Spleen (tissue), 11 donors: Measurements from ENCODE around the gene TSPAN17. TPM values are rescaled to one million over a fixed set of nuclear protein-coding genes. Genes with fewer than 3 reads are reported as not detected.

Experiments used
- DNase-seq: peaks from one replicate; pipeline ENCODE4 v3.0.0-alpha.2; 2020
- H3K27ac ChIP-seq, 8 donors: fragments of 200-600 bp; sonication (generic) in 7 of 8; 1 replicate in 4 of 8; 2 replicates in 4 of 8; pipeline versions ENCODE4 v1.5.0 to v1.8.0; 2016 to 2021; ENCODE audit warnings: inconsistent platforms in 4 of 8, mild to moderate bottlenecking in 4 of 8, moderate library complexity in 1 of 8
- H3K27me3 ChIP-seq, 7 donors: fragments of 200-600 bp; sonication (generic) in 6 of 7; replicated peaks in 1 of 7; 1 replicate in 4 of 7; 2 replicates in 3 of 7; pipeline versions ENCODE4 v1.5.0 to v1.8.0; 2016 to 2021; ENCODE audit warnings: inconsistent platforms in 3 of 7, mild to moderate bottlenecking in 1 of 7
- H3K36me3 ChIP-seq, 6 donors: fragments of 200-600 bp; sonication (generic) in 5 of 6; 1 replicate in 4 of 6; 2 replicates in 2 of 6; pipeline versions ENCODE4 v1.5.0 to v1.8.0; 2016 to 2021; ENCODE audit warnings: inconsistent platforms in 2 of 6
- H3K4me1 ChIP-seq, 6 donors: fragments of 200-600 bp; sonication (generic) in 5 of 6; 1 replicate in 3 of 6; 2 replicates in 3 of 6; pipeline versions ENCODE4 v1.5.0 to v1.8.0; 2016 to 2021; ENCODE audit warnings: inconsistent platforms in 3 of 6
- H3K4me3 ChIP-seq, 8 donors: fragments of 200-600 bp; sonication (generic) in 7 of 8; 1 replicate in 4 of 8; 2 replicates in 4 of 8; pipeline versions ENCODE4 v1.5.0 to v1.8.0; 2016 to 2021; ENCODE audit warnings: inconsistent platforms in 4 of 8, mild to moderate bottlenecking in 4 of 8, moderate library complexity in 2 of 8
- H3K9me3 ChIP-seq, 8 donors: fragments of 200-600 bp; sonication (generic) in 7 of 8; 1 replicate in 4 of 8; 2 replicates in 4 of 8; pipeline versions ENCODE4 v1.5.0 to v1.8.0; 2016 to 2021; ENCODE audit warnings: inconsistent platforms in 4 of 8
- CTCF ChIP-seq, 11 experiments: fragments of 200-600 bp in 7 of 11; fragments of 450-650 bp in 4 of 11; sonication (generic) in 4 of 11; IDR thresholded peaks in 8 of 11; conservative IDR thresholded peaks in 3 of 11; 1 replicate in 7 of 11; 2 replicates in 4 of 11; pipeline versions ENCODE4 v1.4.0 to v1.8.0; 2016 to 2021; ENCODE audit warnings: antibody characterized with exemption in 11 of 11, inconsistent platforms in 4 of 11, mild to moderate bottlenecking in 1 of 11
- POLR2A ChIP-seq, 3 donors: fragments of 450-650 bp; IDR thresholded peaks; one replicate each; pipeline ENCODE4 v1.5.1; 2017; ENCODE audit warnings: antibody characterized with exemption in 3 of 3, mild to moderate bottlenecking in 1 of 3
- POLR2AphosphoS5 ChIP-seq, 3 donors: sonication (generic); formaldehyde crosslinking; IDR thresholded peaks; one replicate each; pipeline ENCODE4 v1.5.1; 2017; ENCODE audit warnings: antibody characterized with exemption in 3 of 3
- WGBS, 5 donors: extraction: QIAGEN DNeasy Blood & Tissue Kit in 3 of 5; methylation state at CpG; one replicate each; pipeline versions ENCODE4 v1.1.5 to v1.1.7; 2013 to 2018; 5-methylcytosine and 5-hydroxymethylcytosine counted together
- intact Hi-C: fragments of 100-400 bp; cut with DNase I; formaldehyde crosslinking; loops from one replicate; pipeline ENCODE4 v1.15.0; 2023; ENCODE audit warnings: low total_unique reads
- polyA plus RNA-seq, 3 donors: library from polyadenylated mRNA; stranded (reverse); fragments of 200-250 nt; gene quantifications; one replicate each; pipeline ENCODE4 v1.2.1, GENCODE V29; 2013
- total RNA-seq, 7 donors: library from RNA; depleted of rRNA in 3 of 7; stranded (reverse); fragments of >200 nt in 3 of 7; fragmentation: NEBNext Ultra II Directional in 4 of 7; extraction: Animal tissue kit (Norgen Biotek cat#: 25700) in 4 of 7; gene quantifications; one replicate each; pipeline versions ENCODE4 v1.1.0 to v1.2.1, GENCODE V29; 2016 to 2021
- donor health status: healthy with polysubstance abuse.
- donor health status: DM: no; HTN: no; CAD: no; lungs with moderate emphysema.
- donor health status: DM: no; HTN: no; CAD: no.
- donor health status: Bipolar disorder and iron deficiency.
- donor health status: healthy.
- donor health status: DM: no; HTN: no; CAD: no.
- donor health status: DM: yes; HTN: yes; CAD: no.

TSPAN17 gene
- total and polyA plus RNA-seq, 10 donors = 15.3 to 36.4 (median 23.4) TPM

DNA sequence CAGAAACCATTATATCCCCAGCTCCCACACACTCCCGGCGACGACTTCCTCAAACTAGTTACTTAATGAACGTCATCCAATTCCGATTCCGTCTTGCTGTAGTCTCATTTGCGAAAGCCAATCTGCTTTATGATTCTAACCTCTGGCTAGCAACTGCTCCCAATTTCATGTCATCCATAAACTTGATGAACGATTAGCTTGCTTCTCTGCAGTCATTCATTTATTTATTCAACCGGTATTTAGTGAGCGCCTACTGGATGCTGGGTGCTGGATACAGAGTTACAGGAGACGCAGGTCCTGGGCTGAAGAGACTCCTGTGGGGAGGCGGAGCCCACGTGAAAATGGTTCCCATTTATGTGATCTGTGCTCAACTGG lies 46.2 kb downstream of the TSPAN17 start:
- 43 to 61% (median 51%) methylated on average over 13 of the region's 13 CpGs for WGBS, 5 donors
- H3K4me1 ChIP-seq = peaks cover 0 to 22% (median 7%) of the 10 kb centered on the region in 6 donors
- H3K4me3 ChIP-seq = no peak overlapping the region
- H3K9me3 ChIP-seq = peaks cover 0 to 3% (median 0%) of the 10 kb centered on the region in 8 donors
- TF ChIP-seq POLR2A (IDR thresholded peaks at IDR 0.05) (no peak), POLR2AphosphoS5 (IDR thresholded peaks at IDR 0.05) (no peak), CTCF (IDR thresholded peaks at IDR 0.05 in 8 of 11, conservative IDR thresholded peaks at IDR 0.05 in 3 of 11) (no peak)
- peaks cover 0 to 95% (median 40%) of the 10 kb centered on the region in 7 donors for H3K27me3 ChIP-seq
- H3K36me3 ChIP-seq = no peaks in the 10 kb centered on the region
- DNase-seq = no peak
- no peak overlapping the region for H3K27ac ChIP-seq
- intact Hi-C loops = no loop called here

GRCh38 chr5:176694146-176694545 lies 46.9 kb downstream of the TSPAN17 start:
- H3K27ac ChIP-seq = no peak overlapping the region
- no peaks in the 10 kb centered on the region for H3K36me3 ChIP-seq
- DNase-seq = no peak
- intact Hi-C loops = no loop called here
- H3K4me1 ChIP-seq = peaks cover 0 to 22% (median 7%) of the 10 kb centered on the region in 6 donors
- H3K9me3 ChIP-seq = peaks cover 0 to 3% (median 0%) of the 10 kb centered on the region in 8 donors
- TF ChIP-seq POLR2AphosphoS5 (IDR thresholded peaks at IDR 0.05) (no peak), POLR2A (IDR thresholded peaks at IDR 0.05) (no peak), CTCF (IDR thresholded peaks at IDR 0.05 in 8 of 11, conservative IDR thresholded peaks at IDR 0.05 in 3 of 11) (no peak)
- H3K4me3 ChIP-seq = no peak overlapping the region
- peaks cover 0 to 100% (median 46%) of the 10 kb centered on the region in 7 donors for H3K27me3 ChIP-seq
- WGBS, 5 donors = 76 to 83% (median 78%) methylated on average over 10 of the region's 10 CpGs

- Histone ChIP-seq H3K27ac (no peak overlapping the region), H3K27me3 (peaks cover 0 to 100% (median 49%) of the 10 kb centered on the region in 7 donors), H3K4me3 (no peak overlapping the region), H3K36me3 (no peaks in the 10 kb centered on the region), H3K9me3 (peaks cover 0 to 3% (median 0%) of the 10 kb centered on the region in 8 donors), H3K4me1 (peaks cover 0 to 22% (median 7%) of the 10 kb centered on the region in 6 donors)
- TF ChIP-seq CTCF (IDR thresholded peaks at IDR 0.05 in 8 of 11, conservative IDR thresholded peaks at IDR 0.05 in 3 of 11) = no peak
- no peak for TF ChIP-seq POLR2A (IDR thresholded peaks at IDR 0.05)
- TF ChIP-seq POLR2AphosphoS5 (IDR thresholded peaks at IDR 0.05) = no peak
- DNase-seq = no peak
- WGBS, 5 donors = 54 to 74% (median 60%) methylated on average over 9 of the region's 9 CpGs
- intact Hi-C loops = no loop called here
Observed at GRCh38 chr5:176694631-176695030, 47.3 kb downstream of the TSPAN17 start.

GRCh38 chr5:176695073-176695472 lies 47.8 kb downstream of the TSPAN17 start:
- no peak for DNase-seq

More at GRCh38 chr5:176695073-176695472, 47.8 kb downstream of the TSPAN17 start:
- H3K4me3 ChIP-seq = no peak overlapping the region
- 61 to 72% (median 68%) methylated on average over 8 of the region's 8 CpGs for WGBS, 5 donors
- peaks cover 0 to 22% (median 7%) of the 10 kb centered on the region in 6 donors for H3K4me1 ChIP-seq
- peaks cover 0 to 3% (median 0%) of the 10 kb centered on the region in 8 donors for H3K9me3 ChIP-seq
- no peaks in the 10 kb centered on the region for H3K36me3 ChIP-seq
- no peak overlapping the region for H3K27ac ChIP-seq
- peaks cover 0 to 100% (median 53%) of the 10 kb centered on the region in 7 donors for H3K27me3 ChIP-seq
- intact Hi-C loops = no loop called here
- TF ChIP-seq CTCF (IDR thresholded peaks at IDR 0.05 in 8 of 11, conservative IDR thresholded peaks at IDR 0.05 in 3 of 11) = no peak
- no peak for TF ChIP-seq POLR2A (IDR thresholded peaks at IDR 0.05)
- no peak for TF ChIP-seq POLR2AphosphoS5 (IDR thresholded peaks at IDR 0.05)
